ENCODE data around the gene FAM186B. TPM values are rescaled to one million over a fixed set of nuclear protein-coding genes. Genes with fewer than 3 reads are reported as not detected.

The FAM186B gene
- total and polyA plus RNA-seq, 2 of the 13 experiments (the other 11 are each of a cell fraction or from before 2014, with no cell fraction given): 0.07 to 0.20 TPM

GRCh38 chr12:49580572-49581535, 24.6 kb downstream of the FAM186B start (continued):
- no peak for TF ChIP-seq SMYD3 (CRISPR knock-in tag; IDR thresholded peaks at IDR 0.05)
- no peak for TF ChIP-seq MIER2 (CRISPR knock-in tag; IDR thresholded peaks at IDR 0.05)
- no peak for TF ChIP-seq NFRKB (IDR thresholded peaks at IDR 0.05)
- no peak for TF ChIP-seq ATM (IDR thresholded peaks at IDR 0.05; ENCODE audit: borderline replicate concordance)
- TF ChIP-seq ZNF430 (CRISPR knock-in tag; IDR thresholded peaks at IDR 0.05): no peak
- TF ChIP-seq SMC3 (IDR thresholded peaks at IDR 0.05; ENCODE audit: low read length): peak; percentile 81
- TF ChIP-seq ZNF317 (CRISPR knock-in tag; IDR thresholded peaks at IDR 0.05): no peak
- TF ChIP-seq, protein P1, sequence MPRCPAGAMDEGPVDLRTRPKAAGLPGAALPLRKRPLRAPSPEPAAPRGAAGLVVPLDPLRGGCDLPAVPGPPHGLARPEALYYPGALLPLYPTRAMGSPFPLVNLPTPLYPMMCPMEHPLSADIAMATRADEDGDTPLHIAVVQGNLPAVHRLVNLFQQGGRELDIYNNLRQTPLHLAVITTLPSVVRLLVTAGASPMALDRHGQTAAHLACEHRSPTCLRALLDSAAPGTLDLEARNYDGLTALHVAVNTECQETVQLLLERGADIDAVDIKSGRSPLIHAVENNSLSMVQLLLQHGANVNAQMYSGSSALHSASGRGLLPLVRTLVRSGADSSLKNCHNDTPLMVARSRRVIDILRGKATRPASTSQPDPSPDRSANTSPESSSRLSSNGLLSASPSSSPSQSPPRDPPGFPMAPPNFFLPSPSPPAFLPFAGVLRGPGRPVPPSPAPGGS (CRISPR knock-in tag; IDR thresholded peaks at IDR 0.05): 0 out of 2 replicates have a peak, but pooled peaks have one; percentile 47
- no peak for TF ChIP-seq ZFX (CRISPR knock-in tag; IDR thresholded peaks at IDR 0.05; ENCODE audit: low read depth)
- TF ChIP-seq CBX2 (IDR thresholded peaks at IDR 0.05; ENCODE audit: low read depth, low read length): no peak
- TF ChIP-seq CBX2 (CRISPR knock-in tag; IDR thresholded peaks at IDR 0.05; ENCODE audit: low read depth): no peak
- no peak for TF ChIP-seq ZNF512 (CRISPR knock-in tag; IDR thresholded peaks at IDR 0.05)
- TF ChIP-seq RFXANK (CRISPR knock-in tag; IDR thresholded peaks at IDR 0.05): no peak
- TF ChIP-seq PHF21A (CRISPR knock-in tag; IDR thresholded peaks at IDR 0.05): no peak
- no peak for TF ChIP-seq CCAR2 (optimal IDR thresholded peaks at IDR 0.05; ENCODE audit: low read depth, low read length)
- TF ChIP-seq ZNF577 (CRISPR knock-in tag; IDR thresholded peaks at IDR 0.05; ENCODE audit: borderline replicate concordance, low read depth): no peak
- no peak for TF ChIP-seq PITX1 (CRISPR knock-in tag; IDR thresholded peaks at IDR 0.05)
- peak; percentile 65 for TF ChIP-seq ZFP91 (CRISPR knock-in tag; IDR thresholded peaks at IDR 0.05; ENCODE audit: borderline replicate concordance)
- TF ChIP-seq SMAD3 (CRISPR knock-in tag; IDR thresholded peaks at IDR 0.05): no peak
- no peak for TF ChIP-seq KAT7 (CRISPR knock-in tag; IDR thresholded peaks at IDR 0.05; ENCODE audit: borderline replicate concordance)
- no peak for TF ChIP-seq EED (CRISPR knock-in tag; IDR thresholded peaks at IDR 0.05)
- TF ChIP-seq ZBTB44 (CRISPR knock-in tag; IDR thresholded peaks at IDR 0.05): no peak
- TF ChIP-seq TGIF2 (CRISPR knock-in tag; IDR thresholded peaks at IDR 0.05): 0 out of 2 replicates have a peak, but pooled peaks have one; percentile 25
- no peak for TF ChIP-seq NR1H2 (CRISPR knock-in tag; IDR thresholded peaks at IDR 0.05; ENCODE audit: borderline replicate concordance, low read depth)
- TF ChIP-seq ZNF260 (CRISPR knock-in tag; IDR thresholded peaks at IDR 0.05; ENCODE audit: borderline replicate concordance, low read depth): no peak
- TF ChIP-seq ZMYM3 (CRISPR knock-in tag; IDR thresholded peaks at IDR 0.05): no peak
